Fibroblast of the aortic adventitia (primary cell): ENCODE data around the gene MYO18B. TPM values are rescaled to one million over a fixed set of nuclear protein-coding genes. Genes with fewer than 3 reads are reported as not detected.

ENCODE experiments used
- DNase-seq: peaks from one replicate; pipeline ENCODE4 v3.0.0-alpha.2; 2010; ENCODE audit warnings: low read depth
- H3K4me3 ChIP-seq: 2 replicates; pipeline ENCODE4 v1.5.1; 2011; ENCODE audit warnings: low read depth, mild to moderate bottlenecking, control low read depth, low read length, moderate library complexity
- CTCF ChIP-seq: IDR thresholded peaks from 2 replicates; pipeline ENCODE4 v1.5.1; 2011; ENCODE audit warnings: mild to moderate bottlenecking, low read length, control low read depth, inconsistent platforms; ENCODE audit not compliant: insufficient read depth
- total RNA-seq: library from RNA; depleted of rRNA; stranded (reverse); fragments of >200 nt; gene quantifications from 2 replicates; pipeline ENCODE4 v1.2.3, GENCODE V29; 2012; ENCODE audit warnings: low replicate concordance

The MYO18B gene
- total RNA-seq, 1 donor: not detected

- no peak overlapping the region for H3K4me3 ChIP-seq
- no peak for DNase-seq
- no peak for TF ChIP-seq CTCF
These were observed 188.9 kb downstream of the MYO18B start for GRCh38 chr22:25930788-25931310.

- H3K4me3 ChIP-seq: no peak overlapping the region
- no peak for DNase-seq
- no peak for TF ChIP-seq CTCF
These were observed 191.3 kb downstream of the MYO18B start for GRCh38 chr22:25933158-25933788.

GRCh38 chr22:25935266-25936058 lies 193.5 kb downstream of the MYO18B start:
- DNase-seq: no peak
- no peak for TF ChIP-seq CTCF
- no peak overlapping the region for H3K4me3 ChIP-seq

- TF ChIP-seq CTCF: no peak
- DNase-seq: no peak
- no peak overlapping the region for H3K4me3 ChIP-seq
These were observed 196.2 kb downstream of the MYO18B start for GRCh38 chr22:25938151-25938550.

GRCh38 chr22:25939384-25939783 lies 197.4 kb downstream of the MYO18B start:
- no peak overlapping the region for H3K4me3 ChIP-seq
- TF ChIP-seq CTCF: no peak
- DNase-seq: no peak

- no peak overlapping the region for H3K4me3 ChIP-seq
- no peak for DNase-seq
- TF ChIP-seq CTCF: no peak
These were observed 198.5 kb downstream of the MYO18B start for GRCh38 chr22:25940479-25940878.
